PC-3 (cell line): Measurements from ENCODE around the gene NUDT13.

Experiments
- EZH2 ChIP-seq: fragments of 300-600 bp; sonication (generic); IDR thresholded peaks from one replicate; pipeline ENCODE4 v1.6.1; 2017; ENCODE audit warnings: antibody characterized with exemption, mild to moderate bottlenecking, low read length; ENCODE audit not compliant: unreplicated experiment
- TF ChIP-seq, protein P1 (sequence below): fragments of 300-600 bp; sonication (generic); conservative IDR thresholded peaks from 2 replicates; pipeline ENCODE4 v1.5.1; 2017; ENCODE audit warnings: antibody characterized with exemption, low read depth, mild to moderate bottlenecking, low read length

DNA sequence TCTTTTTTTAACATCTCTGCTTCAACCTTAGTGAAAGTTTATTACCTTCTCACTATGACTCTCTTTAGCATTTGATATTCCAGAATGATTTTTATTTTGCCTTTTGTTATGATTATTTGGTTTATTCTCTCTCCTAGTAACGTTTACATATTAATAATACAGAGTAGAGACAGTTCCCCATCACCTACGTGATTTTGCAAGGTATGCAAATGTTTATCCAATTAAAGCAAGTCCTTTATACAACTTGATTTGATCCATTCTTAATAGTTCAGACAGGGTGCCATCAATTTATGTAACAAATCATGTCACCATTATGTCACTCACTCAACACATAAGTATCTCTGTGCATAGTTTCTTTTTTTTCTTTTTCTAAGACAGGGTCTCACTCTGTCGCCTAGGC, 31.3 kb downstream of the NUDT13 start:
- TF ChIP-seq, protein P1, sequence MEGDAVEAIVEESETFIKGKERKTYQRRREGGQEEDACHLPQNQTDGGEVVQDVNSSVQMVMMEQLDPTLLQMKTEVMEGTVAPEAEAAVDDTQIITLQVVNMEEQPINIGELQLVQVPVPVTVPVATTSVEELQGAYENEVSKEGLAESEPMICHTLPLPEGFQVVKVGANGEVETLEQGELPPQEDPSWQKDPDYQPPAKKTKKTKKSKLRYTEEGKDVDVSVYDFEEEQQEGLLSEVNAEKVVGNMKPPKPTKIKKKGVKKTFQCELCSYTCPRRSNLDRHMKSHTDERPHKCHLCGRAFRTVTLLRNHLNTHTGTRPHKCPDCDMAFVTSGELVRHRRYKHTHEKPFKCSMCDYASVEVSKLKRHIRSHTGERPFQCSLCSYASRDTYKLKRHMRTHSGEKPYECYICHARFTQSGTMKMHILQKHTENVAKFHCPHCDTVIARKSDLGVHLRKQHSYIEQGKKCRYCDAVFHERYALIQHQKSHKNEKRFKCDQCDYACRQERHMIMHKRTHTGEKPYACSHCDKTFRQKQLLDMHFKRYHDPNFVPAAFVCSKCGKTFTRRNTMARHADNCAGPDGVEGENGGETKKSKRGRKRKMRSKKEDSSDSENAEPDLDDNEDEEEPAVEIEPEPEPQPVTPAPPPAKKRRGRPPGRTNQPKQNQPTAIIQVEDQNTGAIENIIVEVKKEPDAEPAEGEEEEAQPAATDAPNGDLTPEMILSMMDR: no peak
- no peak for TF ChIP-seq EZH2
